ENCODE measurements around the gene SYNJ2. TPM values are rescaled to one million over a fixed set of nuclear protein-coding genes. Genes with fewer than 3 reads are reported as not detected.

Gene SYNJ2
- polyA plus RNA-seq, 1 donor from 2014 or later, result 0.12 TPM

DNA sequence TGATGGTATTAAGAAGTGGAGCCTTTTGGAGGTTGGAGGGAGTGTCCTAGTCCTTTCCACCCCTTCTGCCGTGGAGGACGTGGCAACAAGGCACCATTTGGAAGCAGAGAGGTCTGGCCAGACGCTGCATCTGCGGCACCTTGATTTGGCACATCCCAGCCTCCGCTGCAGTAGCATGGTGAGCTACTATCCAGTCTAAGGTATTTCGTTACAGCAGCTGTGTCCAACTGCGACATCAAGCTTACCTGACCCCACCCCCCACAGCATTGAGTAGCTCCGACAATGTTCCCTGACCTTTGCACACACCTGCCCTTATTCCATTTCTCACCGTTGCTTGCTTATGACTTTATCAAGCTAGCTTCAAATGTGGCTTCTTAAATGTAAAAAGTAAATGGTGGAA lies 29.8 kb upstream of the SYNJ2 start:
- no peaks in the 10 kb centered on the region for H3F3A ChIP-seq (ENCODE audit: insufficient read depth, low read length, poor library complexity, severe bottlenecking)
- H3K4me3 ChIP-seq (ENCODE audit: low read length), result no peak overlapping the region
- H4K20me1 ChIP-seq (ENCODE audit: insufficient read depth), result no peaks in the 10 kb centered on the region
- H3K36me3 ChIP-seq (ENCODE audit: insufficient read depth, low read length), result no peaks in the 10 kb centered on the region
- H3K9ac ChIP-seq (ENCODE audit: low read length), result no peak overlapping the region
- H3K27me3 ChIP-seq (ENCODE audit: insufficient read depth, low read depth, low read length), result no peaks in the 10 kb centered on the region
- H2AFZ ChIP-seq (ENCODE audit: low read depth, low read length), result no peak overlapping the region
- H3K27ac ChIP-seq (ENCODE audit: low read length), result no peak overlapping the region
- H3K79me2 ChIP-seq (replicated peaks; ENCODE audit: insufficient read depth, low read length), result no peaks in the 10 kb centered on the region
- no peak for TF ChIP-seq SMC3 (conservative IDR thresholded peaks at IDR 0.05; ENCODE audit: poor library complexity)
- no peak for TF ChIP-seq POLR2AphosphoS5 (IDR thresholded peaks at IDR 0.05)
- TF ChIP-seq EZH2 (IDR thresholded peaks at IDR 0.05; ENCODE audit: borderline replicate concordance, insufficient read depth, low read length, poor library complexity, severe bottlenecking), result no peak
- no peak for TF ChIP-seq TAF1 (IDR thresholded peaks at IDR 0.05; ENCODE audit: low read depth)
- no peak for TF ChIP-seq REST (IDR thresholded peaks at IDR 0.05; ENCODE audit: borderline replicate concordance)
- no peak for TF ChIP-seq MXI1 (conservative IDR thresholded peaks at IDR 0.05; ENCODE audit: poor library complexity, severe bottlenecking)
- no peak for TF ChIP-seq RAD21 (conservative IDR thresholded peaks at IDR 0.05)
- TF ChIP-seq EP300 (conservative IDR thresholded peaks at IDR 0.05; ENCODE audit: poor library complexity, severe bottlenecking), result no peak
- TF ChIP-seq CTCF (IDR thresholded peaks at IDR 0.05; ENCODE audit: poor library complexity, severe bottlenecking), result no peak
- peaks cover 4% of the 10 kb centered on the region for H3K9me3 ChIP-seq (ENCODE audit: low read length)
- no peaks in the 10 kb centered on the region for H3K9me2 ChIP-seq (ENCODE audit: insufficient read depth, low read length)
- H3K4me2 ChIP-seq (ENCODE audit: low read length), result no peak overlapping the region

DNA sequence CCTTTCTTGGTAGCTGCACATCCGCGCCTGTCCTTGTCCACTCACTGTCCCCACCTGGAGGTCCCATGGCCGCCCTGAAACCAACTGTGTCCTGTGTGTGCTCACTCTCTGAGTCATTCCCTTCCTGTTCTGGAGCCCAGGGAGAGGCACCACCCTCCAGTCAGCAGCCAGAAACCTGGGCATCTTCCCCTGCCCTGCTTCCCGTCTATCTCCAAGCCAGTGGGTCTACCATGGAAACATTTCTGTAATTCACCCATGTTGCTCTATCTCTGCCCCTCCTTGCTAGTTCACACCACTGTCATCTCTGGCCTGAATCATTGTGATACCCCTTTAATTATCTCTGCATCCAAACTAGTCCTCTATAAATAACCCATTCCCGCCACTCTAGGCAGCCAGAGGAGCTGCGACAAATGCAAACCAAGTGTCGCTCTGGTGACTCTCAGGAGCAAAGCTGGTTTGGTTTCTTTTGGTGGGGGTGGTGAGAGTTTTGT lies 28.8 kb upstream of the SYNJ2 start:
- H4K20me1 ChIP-seq (ENCODE audit: insufficient read depth), result no peaks in the 10 kb centered on the region
- no peaks in the 10 kb centered on the region for H3F3A ChIP-seq (ENCODE audit: insufficient read depth, low read length, poor library complexity, severe bottlenecking)
- H2AFZ ChIP-seq (ENCODE audit: low read depth, low read length), result no peak overlapping the region
- no peaks in the 10 kb centered on the region for H3K36me3 ChIP-seq (ENCODE audit: insufficient read depth, low read length)
- TF ChIP-seq CTCF (IDR thresholded peaks at IDR 0.05; ENCODE audit: poor library complexity, severe bottlenecking) (no peak), RAD21 (conservative IDR thresholded peaks at IDR 0.05) (no peak), TAF1 (IDR thresholded peaks at IDR 0.05; ENCODE audit: low read depth) (no peak), MXI1 (conservative IDR thresholded peaks at IDR 0.05; ENCODE audit: poor library complexity, severe bottlenecking) (no peak)
- H3K27me3 ChIP-seq (ENCODE audit: insufficient read depth, low read depth, low read length), result no peaks in the 10 kb centered on the region
- no peaks in the 10 kb centered on the region for H3K79me2 ChIP-seq (replicated peaks; ENCODE audit: insufficient read depth, low read length)
- no peak overlapping the region for H3K27ac ChIP-seq (ENCODE audit: low read length)
- peaks cover 4% of the 10 kb centered on the region for H3K9me3 ChIP-seq (ENCODE audit: low read length)
- no peak overlapping the region for H3K9ac ChIP-seq (ENCODE audit: low read length)
- no peak overlapping the region for H3K4me2 ChIP-seq (ENCODE audit: low read length)
- H3K4me3 ChIP-seq (ENCODE audit: low read length), result no peak overlapping the region
- H3K9me2 ChIP-seq (ENCODE audit: insufficient read depth, low read length), result no peaks in the 10 kb centered on the region

Data from neural cell (in vitro differentiated cells).